VCaP (cell line): ENCODE measurements around the gene CREB3L4.
"Not testable (repeated sequence)": the region's sequence is repeated elsewhere in the genome, so short reads cannot be mapped to it uniquely, and the experiment has no call there.

ENCODE experiments used
- H3K27ac ChIP-seq: fragments of 450-650 bp; 2 replicates; pipeline ENCODE4 v1.5.1; 2017
- TF ChIP-seq, protein P1 (sequence below): fragments of 450-650 bp; conservative IDR thresholded peaks from 2 replicates; pipeline ENCODE4 v1.5.1; 2017; ENCODE audit warnings: mild to moderate bottlenecking, moderate library complexity

The CREB3L4 gene

DNA sequence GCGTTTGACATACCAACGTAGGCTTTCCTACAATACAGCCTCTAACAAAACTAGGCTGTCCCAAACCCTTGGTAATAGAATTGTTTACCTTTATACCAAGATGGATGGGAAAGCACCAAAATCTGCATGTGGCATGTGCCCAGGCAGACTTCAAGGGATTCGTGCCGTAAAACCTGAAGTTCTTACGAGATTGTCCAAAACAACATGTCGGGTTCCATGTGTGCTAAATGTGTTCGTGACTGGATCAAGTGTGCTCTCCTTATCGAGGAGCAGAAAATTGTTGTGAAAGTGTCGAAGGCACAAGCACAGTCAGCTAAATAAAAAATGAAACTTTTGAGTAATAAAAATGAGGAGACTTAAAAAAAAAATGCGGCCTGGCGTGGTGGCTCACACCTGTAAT is 27.9 kb downstream of the CREB3L4 start:
- H3K27ac ChIP-seq = no peak overlapping the region
- TF ChIP-seq, protein P1, sequence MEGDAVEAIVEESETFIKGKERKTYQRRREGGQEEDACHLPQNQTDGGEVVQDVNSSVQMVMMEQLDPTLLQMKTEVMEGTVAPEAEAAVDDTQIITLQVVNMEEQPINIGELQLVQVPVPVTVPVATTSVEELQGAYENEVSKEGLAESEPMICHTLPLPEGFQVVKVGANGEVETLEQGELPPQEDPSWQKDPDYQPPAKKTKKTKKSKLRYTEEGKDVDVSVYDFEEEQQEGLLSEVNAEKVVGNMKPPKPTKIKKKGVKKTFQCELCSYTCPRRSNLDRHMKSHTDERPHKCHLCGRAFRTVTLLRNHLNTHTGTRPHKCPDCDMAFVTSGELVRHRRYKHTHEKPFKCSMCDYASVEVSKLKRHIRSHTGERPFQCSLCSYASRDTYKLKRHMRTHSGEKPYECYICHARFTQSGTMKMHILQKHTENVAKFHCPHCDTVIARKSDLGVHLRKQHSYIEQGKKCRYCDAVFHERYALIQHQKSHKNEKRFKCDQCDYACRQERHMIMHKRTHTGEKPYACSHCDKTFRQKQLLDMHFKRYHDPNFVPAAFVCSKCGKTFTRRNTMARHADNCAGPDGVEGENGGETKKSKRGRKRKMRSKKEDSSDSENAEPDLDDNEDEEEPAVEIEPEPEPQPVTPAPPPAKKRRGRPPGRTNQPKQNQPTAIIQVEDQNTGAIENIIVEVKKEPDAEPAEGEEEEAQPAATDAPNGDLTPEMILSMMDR = no peak

DNA sequence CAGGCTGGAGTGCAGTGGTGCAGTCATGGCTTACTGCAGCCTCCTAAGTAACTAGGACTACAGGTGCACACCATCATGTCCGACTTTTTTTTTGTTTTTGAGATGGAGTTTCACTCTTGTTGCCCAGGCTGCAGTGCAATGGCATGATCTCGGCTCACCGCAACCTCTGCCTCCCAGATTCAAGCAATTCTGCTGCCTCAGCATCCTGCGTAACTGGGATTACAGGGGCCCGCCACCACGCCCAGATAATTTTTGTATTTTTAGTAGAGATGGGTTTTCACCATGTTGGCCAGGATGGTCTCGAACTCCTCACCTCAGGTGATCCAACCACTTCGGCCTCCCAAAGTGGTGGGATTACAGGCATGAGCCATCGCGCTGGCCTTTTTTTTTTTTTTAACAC is 29.2 kb downstream of the CREB3L4 start:
- H3K27ac ChIP-seq = not testable (repeated sequence)

DNA sequence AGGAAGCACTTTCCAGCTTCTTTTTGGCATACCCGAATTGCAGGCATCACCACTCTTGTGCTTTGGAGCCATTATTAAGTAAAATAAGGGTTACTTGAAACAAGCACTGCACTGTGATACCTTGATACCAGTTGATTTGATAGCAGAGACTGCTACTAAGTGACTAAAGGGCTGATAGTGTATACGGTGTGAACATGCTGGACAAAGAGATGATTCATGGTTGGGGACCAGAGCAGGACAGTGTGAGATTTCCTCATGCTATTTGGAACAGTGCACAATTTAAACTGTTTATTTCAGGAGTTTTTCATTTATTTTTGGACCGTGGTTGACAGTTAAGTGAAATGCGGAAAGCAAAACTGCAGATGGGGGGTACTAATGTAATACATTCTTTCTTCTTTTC is 32.7 kb downstream of the CREB3L4 start:
- no peak overlapping the region for H3K27ac ChIP-seq
- TF ChIP-seq, protein P1 = no peak

DNA sequence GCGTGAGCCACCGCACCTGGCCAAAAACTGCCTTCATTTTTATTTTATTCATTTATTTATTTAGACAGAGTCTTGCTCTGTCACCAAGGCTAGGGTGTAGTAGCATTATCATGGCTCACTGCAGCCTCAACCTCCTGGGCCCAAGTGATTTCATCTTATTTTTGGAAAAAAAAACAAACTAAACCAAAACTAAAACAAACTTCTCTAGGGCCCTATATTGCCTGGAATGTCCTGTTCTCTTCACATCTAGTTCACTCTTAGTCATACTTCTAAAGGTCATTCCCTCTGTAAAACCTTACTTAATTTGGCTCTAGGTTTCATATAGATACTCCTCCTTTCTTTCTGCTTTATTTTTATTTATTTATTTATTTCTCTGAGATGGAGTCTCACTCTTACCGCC is 38.4 kb downstream of the CREB3L4 start:
- TF ChIP-seq, protein P1 = no peak
- no peak overlapping the region for H3K27ac ChIP-seq

DNA sequence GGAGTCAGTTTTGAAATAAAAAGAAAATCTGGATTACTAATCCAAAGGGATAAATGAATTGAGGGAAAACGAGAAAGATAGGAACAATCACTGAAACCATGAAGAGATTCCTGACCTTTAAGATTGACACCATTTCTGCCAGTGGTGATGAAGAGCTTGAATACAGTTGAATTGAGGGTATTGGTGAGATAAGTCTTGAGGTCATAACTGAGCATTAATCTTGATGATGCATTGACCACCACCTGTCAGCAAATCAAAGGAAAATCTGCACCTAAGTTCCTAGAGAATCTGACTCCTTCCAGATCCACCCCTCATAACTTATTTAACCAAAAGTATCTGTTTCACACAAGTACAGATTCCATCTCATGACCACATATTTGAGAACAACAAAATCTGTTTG is 44.4 kb downstream of the CREB3L4 start:
- no peak overlapping the region for H3K27ac ChIP-seq
- TF ChIP-seq, protein P1 = no peak

DNA sequence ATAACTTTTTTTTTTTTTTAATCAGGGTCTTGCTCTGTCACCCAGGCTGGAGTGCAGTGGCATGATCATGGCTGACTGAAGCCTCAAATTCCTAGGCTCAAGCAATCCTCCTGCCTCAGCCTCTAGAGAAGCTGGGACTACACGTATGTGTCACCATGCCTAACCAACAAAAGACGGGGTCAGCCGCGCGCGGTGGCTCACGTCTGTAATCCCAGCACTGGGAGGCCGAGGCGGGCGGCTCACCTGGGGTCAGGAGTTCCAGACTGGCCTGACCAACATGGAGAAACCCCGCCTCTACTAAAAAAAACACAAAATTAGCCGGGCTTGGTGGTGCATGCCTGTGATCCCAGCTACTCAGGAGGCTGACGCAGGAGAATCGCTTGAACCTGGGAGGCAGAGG is 44.8 kb downstream of the CREB3L4 start:
- not testable (repeated sequence) for H3K27ac ChIP-seq

DNA sequence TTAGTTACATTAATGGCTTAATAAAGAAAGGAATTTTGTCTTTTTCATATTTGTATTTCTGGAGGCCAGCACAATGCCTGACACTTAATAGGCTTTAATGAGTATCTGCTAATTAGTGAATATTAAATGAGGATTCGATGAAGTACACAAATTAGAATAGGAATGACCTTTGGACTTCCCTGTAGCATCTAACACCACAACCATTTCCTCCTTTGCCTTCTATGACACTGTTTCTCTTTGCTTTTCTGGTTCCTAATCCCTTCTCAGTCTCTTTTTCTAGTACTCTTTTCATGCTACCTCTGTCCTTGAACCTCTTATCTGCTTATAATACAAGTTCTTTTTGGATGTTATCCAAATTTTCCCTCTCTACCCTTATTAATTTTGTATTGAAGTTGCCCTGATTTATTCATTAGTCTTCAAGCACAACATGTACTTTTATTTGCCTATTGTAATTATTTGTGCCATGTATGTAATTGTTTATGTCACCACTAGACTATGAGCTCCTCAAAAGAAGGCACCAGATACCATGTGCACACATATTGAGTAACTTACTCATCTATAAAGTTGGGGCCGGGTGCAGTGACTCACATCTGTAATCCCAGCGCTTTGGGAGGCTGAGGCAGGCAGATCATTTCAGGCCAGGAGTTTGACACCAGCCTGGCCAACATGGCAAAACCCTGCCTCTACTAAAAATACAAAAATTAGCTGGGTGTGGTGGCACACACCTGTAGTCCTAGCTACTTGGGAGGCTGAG is 46.6 kb downstream of the CREB3L4 start:
- H3K27ac ChIP-seq = no peak overlapping the region
- TF ChIP-seq, protein P1 = no peak

DNA sequence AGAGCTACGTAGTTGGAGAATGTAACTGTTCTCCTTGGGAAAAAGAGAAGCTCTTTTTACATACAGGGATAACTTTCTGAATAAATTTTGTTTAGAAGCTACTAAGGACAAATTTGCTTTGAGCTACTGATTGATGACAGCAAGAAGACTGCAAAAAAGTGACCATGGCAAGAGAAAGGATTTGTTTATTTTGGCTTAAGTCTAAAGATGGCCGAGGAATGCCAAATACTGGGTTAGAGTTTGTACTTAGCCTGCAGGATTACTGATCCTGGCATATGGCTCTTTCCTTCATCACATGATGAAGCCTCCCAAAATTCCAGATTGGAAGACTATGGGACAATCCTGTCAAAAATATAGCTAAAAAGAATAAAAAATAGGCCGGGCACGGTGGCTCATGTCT is 51.6 kb downstream of the CREB3L4 start:
- H3K27ac ChIP-seq = peak overlapping the region; percentile 5; the same call in 1 of the 2 replicates
- TF ChIP-seq, protein P1 = no peak

DNA sequence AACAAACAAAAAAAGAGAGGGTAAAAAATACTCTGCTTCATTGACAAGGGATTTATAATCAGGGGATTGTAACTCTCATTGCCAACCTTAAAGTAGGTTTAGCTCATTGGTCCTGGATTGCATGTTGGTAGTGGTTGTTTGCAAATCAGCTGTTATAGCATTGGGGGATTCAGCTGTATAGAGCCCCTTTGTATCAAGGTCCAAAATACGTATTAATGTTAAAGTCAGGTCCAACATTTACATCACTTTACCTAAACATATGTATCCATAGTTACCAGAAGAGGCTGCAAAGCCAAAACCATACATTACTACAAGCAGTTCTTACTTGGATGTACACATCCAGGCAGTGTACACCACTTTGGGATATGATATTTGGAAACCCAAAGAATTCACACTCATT is 52.2 kb downstream of the CREB3L4 start:
- TF ChIP-seq, protein P1 = no peak
- H3K27ac ChIP-seq = no peak overlapping the region
